SK-N-SH treated with all-trans-retinoic acid at 6 μM for 48 hours (cell line): ENCODE results near the gene HM13.

Source experiments
- BACH2 ChIP-seq: fragments of 250-450 bp; sonication (Bioruptor Pico); IDR thresholded peaks from 2 replicates; pipeline ENCODE4 v1.9.0; 2021; ENCODE audit warnings: mild to moderate bottlenecking, borderline replicate concordance
- CSDC2 ChIP-seq: fragments of 250-450 bp; sonication (Bioruptor Pico); IDR thresholded peaks from 2 replicates; pipeline ENCODE4 v1.5.0; 2020; ENCODE audit warnings: mild to moderate bottlenecking, moderate library complexity
- GLIS3 ChIP-seq: fragments of 250-450 bp; sonication (Bioruptor Pico); IDR thresholded peaks from 2 replicates; pipeline ENCODE4 v1.5.0; 2020; ENCODE audit warnings: mild to moderate bottlenecking, moderate library complexity
- ISL1 ChIP-seq: fragments of 250-450 bp; sonication (Bioruptor Pico); IDR thresholded peaks from 2 replicates; pipeline ENCODE4 v2.1.2; 2022; ENCODE audit warnings: mild to moderate bottlenecking, moderate library complexity
- RARB ChIP-seq: fragments of 250-450 bp; sonication (Bioruptor Pico); IDR thresholded peaks from 2 replicates; pipeline ENCODE4 v1.8.0; 2021; ENCODE audit warnings: mild to moderate bottlenecking, moderate library complexity
- TCF4 ChIP-seq: fragments of 250-450 bp; sonication (Bioruptor Pico); IDR thresholded peaks from 2 replicates; pipeline ENCODE4 v1.8.0; 2021; ENCODE audit warnings: mild to moderate bottlenecking, moderate library complexity, borderline replicate concordance
- ZC3H10 ChIP-seq: fragments of 250-450 bp; sonication (Bioruptor Pico); IDR thresholded peaks from 2 replicates; pipeline ENCODE4 v1.5.1; 2021; ENCODE audit warnings: mild to moderate bottlenecking, moderate library complexity
- ZNF8 ChIP-seq: fragments of 450-650 bp; formaldehyde crosslinking; IDR thresholded peaks from 2 replicates; pipeline ENCODE4 v1.5.0; 2020; ENCODE audit warnings: mild to moderate bottlenecking, moderate library complexity
- TF ChIP-seq, protein P1 (sequence below): fragments of 250-450 bp; sonication (Bioruptor Pico); IDR thresholded peaks from 2 replicates; pipeline ENCODE4 v1.8.0; 2020; ENCODE audit warnings: mild to moderate bottlenecking, moderate library complexity, borderline replicate concordance
- TF ChIP-seq, protein P2 (sequence below): fragments of 250-450 bp; sonication (Bioruptor Pico); IDR thresholded peaks from 2 replicates; pipeline ENCODE4 v1.5.0; 2020; ENCODE audit warnings: mild to moderate bottlenecking, moderate library complexity

DNA sequence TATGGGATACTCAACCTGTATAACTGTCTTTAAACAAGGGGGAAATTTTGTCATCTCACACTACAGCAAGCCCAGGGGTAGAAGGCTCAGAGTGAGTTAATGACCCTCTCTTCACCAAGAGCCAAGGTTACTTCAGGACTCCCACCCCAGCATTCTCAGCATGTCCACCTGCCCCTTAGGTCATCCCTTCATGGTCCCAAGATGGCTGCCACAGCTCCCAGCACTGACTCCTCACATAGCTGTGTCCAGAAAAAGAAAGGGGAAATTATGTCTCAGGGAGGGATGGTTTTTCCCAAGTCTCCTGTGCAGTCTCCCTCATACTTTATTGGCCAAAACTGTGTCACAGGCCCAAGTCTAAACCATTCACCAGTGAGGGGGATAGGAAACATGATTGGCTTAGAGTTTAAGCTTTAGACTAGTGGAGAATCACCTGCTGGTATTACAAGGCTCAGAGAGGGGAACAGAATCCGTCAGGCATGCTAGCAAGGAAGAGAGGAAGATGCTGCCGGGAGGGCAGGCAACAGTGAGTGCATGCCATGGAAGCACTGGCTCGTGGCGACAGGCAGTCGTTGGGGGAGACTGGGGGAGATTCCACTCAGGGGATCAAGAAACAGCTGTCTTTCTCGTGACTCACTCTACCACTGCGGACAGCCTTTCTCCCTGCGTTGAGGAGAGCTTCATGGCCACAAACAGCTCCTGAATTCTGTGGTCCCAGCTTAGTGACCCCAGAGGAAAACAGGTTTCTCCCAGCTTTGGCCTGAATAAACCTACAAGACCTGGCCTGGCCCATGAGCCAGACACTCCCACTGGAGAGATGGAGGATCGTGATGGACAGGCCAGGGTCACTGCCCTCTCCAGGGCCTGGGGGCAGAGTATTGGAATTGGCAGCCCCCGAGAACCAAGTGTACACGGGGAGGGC is 37.2 kb downstream of the HM13 start:
- no peak for TF ChIP-seq TCF4 (CRISPR knock-in tag)
- TF ChIP-seq ZNF8 (CRISPR knock-in tag) = no peak
- no peak for TF ChIP-seq RARB (CRISPR knock-in tag)
- TF ChIP-seq ISL1 (CRISPR knock-in tag) = no peak
- TF ChIP-seq GLIS3 = no peak
- TF ChIP-seq, protein P1, sequence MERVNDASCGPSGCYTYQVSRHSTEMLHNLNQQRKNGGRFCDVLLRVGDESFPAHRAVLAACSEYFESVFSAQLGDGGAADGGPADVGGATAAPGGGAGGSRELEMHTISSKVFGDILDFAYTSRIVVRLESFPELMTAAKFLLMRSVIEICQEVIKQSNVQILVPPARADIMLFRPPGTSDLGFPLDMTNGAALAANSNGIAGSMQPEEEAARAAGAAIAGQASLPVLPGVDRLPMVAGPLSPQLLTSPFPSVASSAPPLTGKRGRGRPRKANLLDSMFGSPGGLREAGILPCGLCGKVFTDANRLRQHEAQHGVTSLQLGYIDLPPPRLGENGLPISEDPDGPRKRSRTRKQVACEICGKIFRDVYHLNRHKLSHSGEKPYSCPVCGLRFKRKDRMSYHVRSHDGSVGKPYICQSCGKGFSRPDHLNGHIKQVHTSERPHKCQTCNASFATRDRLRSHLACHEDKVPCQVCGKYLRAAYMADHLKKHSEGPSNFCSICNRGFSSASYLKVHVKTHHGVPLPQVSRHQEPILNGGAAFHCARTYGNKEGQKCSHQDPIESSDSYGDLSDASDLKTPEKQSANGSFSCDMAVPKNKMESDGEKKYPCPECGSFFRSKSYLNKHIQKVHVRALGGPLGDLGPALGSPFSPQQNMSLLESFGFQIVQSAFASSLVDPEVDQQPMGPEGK = no peak
- no peak for TF ChIP-seq ZC3H10 (CRISPR knock-in tag)
- no peak for TF ChIP-seq CSDC2 (CRISPR knock-in tag)
- TF ChIP-seq BACH2 (CRISPR knock-in tag) = no peak
- TF ChIP-seq, protein P2, sequence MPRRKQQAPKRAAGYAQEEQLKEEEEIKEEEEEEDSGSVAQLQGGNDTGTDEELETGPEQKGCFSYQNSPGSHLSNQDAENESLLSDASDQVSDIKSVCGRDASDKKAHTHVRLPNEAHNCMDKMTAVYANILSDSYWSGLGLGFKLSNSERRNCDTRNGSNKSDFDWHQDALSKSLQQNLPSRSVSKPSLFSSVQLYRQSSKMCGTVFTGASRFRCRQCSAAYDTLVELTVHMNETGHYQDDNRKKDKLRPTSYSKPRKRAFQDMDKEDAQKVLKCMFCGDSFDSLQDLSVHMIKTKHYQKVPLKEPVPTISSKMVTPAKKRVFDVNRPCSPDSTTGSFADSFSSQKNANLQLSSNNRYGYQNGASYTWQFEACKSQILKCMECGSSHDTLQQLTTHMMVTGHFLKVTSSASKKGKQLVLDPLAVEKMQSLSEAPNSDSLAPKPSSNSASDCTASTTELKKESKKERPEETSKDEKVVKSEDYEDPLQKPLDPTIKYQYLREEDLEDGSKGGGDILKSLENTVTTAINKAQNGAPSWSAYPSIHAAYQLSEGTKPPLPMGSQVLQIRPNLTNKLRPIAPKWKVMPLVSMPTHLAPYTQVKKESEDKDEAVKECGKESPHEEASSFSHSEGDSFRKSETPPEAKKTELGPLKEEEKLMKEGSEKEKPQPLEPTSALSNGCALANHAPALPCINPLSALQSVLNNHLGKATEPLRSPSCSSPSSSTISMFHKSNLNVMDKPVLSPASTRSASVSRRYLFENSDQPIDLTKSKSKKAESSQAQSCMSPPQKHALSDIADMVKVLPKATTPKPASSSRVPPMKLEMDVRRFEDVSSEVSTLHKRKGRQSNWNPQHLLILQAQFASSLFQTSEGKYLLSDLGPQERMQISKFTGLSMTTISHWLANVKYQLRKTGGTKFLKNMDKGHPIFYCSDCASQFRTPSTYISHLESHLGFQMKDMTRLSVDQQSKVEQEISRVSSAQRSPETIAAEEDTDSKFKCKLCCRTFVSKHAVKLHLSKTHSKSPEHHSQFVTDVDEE (CRISPR knock-in tag) = no peak
